HCT116 (cell line): Measurements from ENCODE around the gene PHF3. TPM values are rescaled to one million over a fixed set of nuclear protein-coding genes. Genes with fewer than 3 reads are reported as not detected.

Source experiments
- ATAC-seq: fragments of 200-7000 bp; cut with Tn5 transposase; 2 replicates; pipeline ENCODE4 v1.9.1; 2020; ENCODE audit warnings: mild to moderate bottlenecking, moderate library complexity
- BruUV-seq: library from RNA; stranded (reverse); fragments of 400-500 nt; replicated peaks from 2 replicates; lab custom pipeline; 2021; lab: Mats Ljungman, UMichigan
- CTCF ChIA-PET: fragments of 300-600 bp; sonication (Branson Sonifier 250); formaldehyde crosslinking; loops from one replicate; lab custom pipeline; 2021; ENCODE audit warnings: antibody characterized with exemption; lab: Charles Lee
- POLR2A ChIA-PET: fragments of 300-600, 350-600 bp; sonication (Branson Sonifier 250); formaldehyde crosslinking; loops from one replicate; lab custom pipeline; 2021; ENCODE audit warnings: antibody characterized with exemption; lab: Charles Lee
- RAD21 ChIA-PET, 2 experiments: fragments of 300-600 bp; sonication (Branson Sonifier 250); formaldehyde crosslinking; loops; one replicate each; lab custom pipeline; 2023; ENCODE audit warnings: low total read pairs in 2 of 2; ENCODE audit not compliant: uncharacterized antibody in 2 of 2, unreplicated experiment in 2 of 2, low non-redundant PET in 1 of 2; lab: Charles Lee
- DNase-seq: peaks from one replicate; pipeline ENCODE4 v3.0.0-alpha.2; 2010; ENCODE audit warnings: low read depth, low spot score
- H2AFZ ChIP-seq: fragments of 200-600 bp; shearing (Covaris generic), sonication (generic); 2 replicates; pipeline ENCODE4 v1.6.1; 2017; ENCODE audit warnings: low read depth, mixed run types, mixed read lengths, antibody characterized with exemption, low read length; ENCODE audit not compliant: poor library complexity, severe bottlenecking
- H3K27ac ChIP-seq: 2 replicates; pipeline ENCODE4 v1.5.1; 2012; ENCODE audit warnings: low read depth, low read length
- H3K27me3 ChIP-seq: fragments of 200-600 bp; sonication (generic); 2 replicates; pipeline ENCODE4 v1.6.1; 2016; ENCODE audit warnings: mixed run types, low read length, mixed read lengths; ENCODE audit not compliant: insufficient read depth
- H3K36me3 ChIP-seq, 2 experiments: fragments of 200-500 bp in 1 of 2; fragments of 200-600 bp in 1 of 2; sonication (Bioruptor generic) in 1 of 2; sonication (generic) in 1 of 2; 2 replicates each; pipeline versions ENCODE4 v1.5.1 to v1.6.1; 2014 to 2016; ENCODE audit warnings: low read length in 2 of 2, inconsistent platforms in 1 of 2, mixed read lengths in 1 of 2, mixed run types in 1 of 2; ENCODE audit not compliant: insufficient read depth in 2 of 2, control insufficient read depth in 1 of 2
- H3K4me1 ChIP-seq, 2 experiments: fragments of 200-600 bp in 1 of 2; sonication (generic) in 1 of 2; 2 replicates each; pipeline versions ENCODE4 v1.5.1 to v1.6.1; 2012 to 2017; ENCODE audit warnings: low read length in 2 of 2, inconsistent platforms in 1 of 2, mild to moderate bottlenecking in 1 of 2, mixed read lengths in 1 of 2, mixed run types in 1 of 2, moderate library complexity in 1 of 2; ENCODE audit not compliant: insufficient read depth in 2 of 2, control insufficient read depth in 1 of 2
- H3K4me2 ChIP-seq: fragments of 200-600 bp; sonication (generic); 2 replicates; pipeline ENCODE4 v1.6.1; 2017; ENCODE audit warnings: mixed run types, low read length, mixed read lengths
- H3K4me3 ChIP-seq, 2 experiments: fragments of 200-600 bp in 1 of 2; sonication (generic) in 1 of 2; replicated peaks in 1 of 2; 2 replicates each; pipeline ENCODE4 v1.5.1; 2011 to 2016; ENCODE audit warnings: low read length in 2 of 2, control low read depth in 1 of 2, low read depth in 1 of 2, mild to moderate bottlenecking in 1 of 2, mixed read lengths in 1 of 2, mixed run types in 1 of 2
- H3K79me2 ChIP-seq: fragments of 200-600 bp; sonication (generic); 2 replicates; pipeline ENCODE4 v1.6.1; 2017; ENCODE audit warnings: mild to moderate bottlenecking, mixed run types, low read length, moderate library complexity, mixed read lengths; ENCODE audit not compliant: insufficient read depth
- H3K9ac ChIP-seq: fragments of 200-600 bp; sonication (generic); 2 replicates; pipeline ENCODE4 v1.6.1; 2016; ENCODE audit warnings: low read length, mixed read lengths
- H3K9me2 ChIP-seq: fragments of 200-600 bp; sonication (generic), shearing (Covaris generic); 2 replicates; pipeline ENCODE4 v1.6.1; 2017; ENCODE audit warnings: mixed run types, mild to moderate bottlenecking, moderate library complexity; ENCODE audit not compliant: insufficient read depth
- H3K9me3 ChIP-seq, 2 experiments: fragments of 200-500 bp in 1 of 2; fragments of 200-600 bp in 1 of 2; sonication (Bioruptor generic) in 1 of 2; sonication (generic) in 1 of 2; 2 replicates each; pipeline ENCODE4 v1.6.1; 2014 to 2017; ENCODE audit warnings: low read length in 2 of 2, mixed read lengths in 2 of 2, inconsistent platforms in 1 of 2, low read depth in 1 of 2, mild to moderate bottlenecking in 1 of 2, mixed run types in 1 of 2, moderate library complexity in 1 of 2; ENCODE audit not compliant: control insufficient read depth in 1 of 2, insufficient read depth in 1 of 2
- H4K20me1 ChIP-seq: fragments of 200-600 bp; sonication (generic), shearing (Covaris generic); 2 replicates; pipeline ENCODE4 v1.6.1; 2017; ENCODE audit warnings: mixed run types, mild to moderate bottlenecking, moderate library complexity; ENCODE audit not compliant: insufficient read depth
- CEBPB ChIP-seq: IDR thresholded peaks from 2 replicates; pipeline ENCODE4 v1.6.1; 2012; ENCODE audit warnings: low read depth
- ELF1 ChIP-seq: IDR thresholded peaks from 2 replicates; pipeline ENCODE4 v1.6.1; 2012; ENCODE audit warnings: low read depth, borderline replicate concordance
- EZH2phosphoT487 ChIP-seq: fragments of 200-600 bp; IDR thresholded peaks from 2 replicates; pipeline ENCODE4 v1.6.1; 2018; ENCODE audit warnings: antibody characterized with exemption, borderline replicate concordance
- RAD21 ChIP-seq: IDR thresholded peaks from 2 replicates; pipeline ENCODE4 v1.6.1; 2012; ENCODE audit warnings: low read depth, mild to moderate bottlenecking
- SIN3A ChIP-seq: IDR thresholded peaks from 2 replicates; pipeline ENCODE4 v1.6.1; 2012; ENCODE audit warnings: low read depth
- SP1 ChIP-seq: IDR thresholded peaks from 2 replicates; pipeline ENCODE4 v1.6.1; 2012; ENCODE audit warnings: low read depth
- TCF7L2 ChIP-seq: IDR thresholded peaks from 2 replicates; pipeline ENCODE4 v1.7.0; 2011; ENCODE audit warnings: borderline replicate concordance, inconsistent platforms; ENCODE audit not compliant: insufficient read depth, insufficient read length; ENCODE audit errors: extremely low read depth
- YY1 ChIP-seq: IDR thresholded peaks from 2 replicates; pipeline ENCODE4 v1.6.1; 2011; ENCODE audit warnings: low read length, low read depth, moderate library complexity, mild to moderate bottlenecking; ENCODE audit not compliant: insufficient replicate concordance; ENCODE audit errors: extremely low read depth
- ZFX ChIP-seq: fragments of 450-650 bp; IDR thresholded peaks from 2 replicates; pipeline ENCODE4 v1.6.1; 2017
- ZNF274 ChIP-seq: fragments of 200-500 bp; sonication (Bioruptor generic); IDR thresholded peaks from 2 replicates; pipeline ENCODE4 v1.6.1; 2014; ENCODE audit warnings: mild to moderate bottlenecking, low read depth, low read length, inconsistent platforms
- intact Hi-C: fragments of 100-400 bp; cut with micrococcal nuclease; formaldehyde crosslinking; loops from 2 replicates; pipeline ENCODE4 v1.10.0; 2022
- total RNA-seq: library from RNA; stranded (reverse); gene quantifications from one replicate; pipeline ENCODE4 v1.2.1, GENCODE V29; 2021; ENCODE audit not compliant: unreplicated experiment
- TF ChIP-seq, protein P1 (sequence below): IDR thresholded peaks from 2 replicates; pipeline ENCODE4 v1.6.1; 2012
- TF ChIP-seq, protein P2 (sequence below), 3 experiments: fragments of 200-600 bp in 1 of 3; sonication (generic) in 1 of 3; IDR thresholded peaks in 2 of 3; conservative IDR thresholded peaks in 1 of 3; 2 replicates each; pipeline ENCODE4 v1.5.1; 2012 to 2017; ENCODE audit warnings: low read depth in 2 of 3, low read length in 2 of 3, antibody characterized with exemption in 1 of 3, borderline replicate concordance in 1 of 3, control low read depth in 1 of 3, mild to moderate bottlenecking in 1 of 3, mixed read lengths in 1 of 3, mixed run types in 1 of 3, moderate library complexity in 1 of 3; ENCODE audit not compliant: insufficient read depth in 1 of 3

PHF3 gene
- total RNA-seq, 1 experiment from 2014 or later: 51.1 TPM

DNA sequence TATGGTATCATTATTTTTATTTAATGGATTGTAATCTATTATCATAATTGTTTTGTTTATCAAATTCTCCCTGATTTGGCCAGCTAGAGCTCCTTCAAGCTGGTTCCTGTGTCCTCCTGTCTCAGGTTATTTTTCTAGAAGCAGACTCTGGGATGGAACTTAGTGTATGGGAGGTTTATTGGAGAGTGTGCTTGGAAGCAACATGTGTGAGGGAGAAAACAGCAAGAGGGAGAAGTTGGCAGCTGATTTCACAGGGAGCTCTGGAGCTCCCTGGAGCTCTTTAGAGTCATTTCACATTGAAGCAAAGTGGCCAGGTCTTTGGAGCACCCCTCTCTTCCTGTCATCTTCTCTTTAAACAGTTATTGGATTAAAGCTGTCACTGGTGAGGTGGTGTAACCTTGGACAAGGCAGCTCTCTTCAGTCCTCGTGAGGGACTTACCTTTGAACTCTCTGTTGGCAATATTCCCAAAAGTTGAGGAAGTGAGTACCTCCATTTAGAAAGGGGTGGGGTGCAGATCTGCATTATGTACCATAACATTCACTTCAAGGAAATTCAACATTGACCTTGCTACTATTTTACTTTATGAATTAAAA lies 103.6 kb downstream of the PHF3 start:
- Histone ChIP-seq H3K27ac (no peak overlapping the region), H3K9me2 (no peaks in the 10 kb centered on the region), H3K4me2 (0 out of 2 replicates have a peak overlapping the region, but pooled peaks have one; percentile 57), H2AFZ (no peak overlapping the region), H3K9me3 (no peaks in the 10 kb centered on the region), H3K4me1 (peaks cover 37 to 41% of the 10 kb centered on the region in 2 experiments), H3K4me3 (no peak overlapping the region), H3K27me3 (no peaks in the 10 kb centered on the region), H3K9ac (no peak overlapping the region), H4K20me1 (no peaks in the 10 kb centered on the region), H3K79me2 (no peaks in the 10 kb centered on the region), H3K36me3 (no peaks in the 10 kb centered on the region)
- CTCF ChIA-PET: no interaction called here
- intact Hi-C loops: no loop called here
- BruUV-seq: no TSS peak
- RAD21 ChIA-PET: no interaction called here
- DNase-seq (no peak), ATAC-seq (no peak)
- POLR2A ChIA-PET: no interaction called here
- TF ChIP-seq, protein P1, sequence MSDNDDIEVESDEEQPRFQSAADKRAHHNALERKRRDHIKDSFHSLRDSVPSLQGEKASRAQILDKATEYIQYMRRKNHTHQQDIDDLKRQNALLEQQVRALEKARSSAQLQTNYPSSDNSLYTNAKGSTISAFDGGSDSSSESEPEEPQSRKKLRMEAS: no peak
- TF ChIP-seq SIN3A: no peak
- TF ChIP-seq TCF7L2: no peak
- TF ChIP-seq CEBPB: no peak
- TF ChIP-seq EZH2phosphoT487: no peak
- no peak for TF ChIP-seq ELF1
- TF ChIP-seq ZNF274: no peak
- no peak for TF ChIP-seq SP1
- no peak for TF ChIP-seq ZFX
- no peak for TF ChIP-seq RAD21
- TF ChIP-seq, protein P2, sequence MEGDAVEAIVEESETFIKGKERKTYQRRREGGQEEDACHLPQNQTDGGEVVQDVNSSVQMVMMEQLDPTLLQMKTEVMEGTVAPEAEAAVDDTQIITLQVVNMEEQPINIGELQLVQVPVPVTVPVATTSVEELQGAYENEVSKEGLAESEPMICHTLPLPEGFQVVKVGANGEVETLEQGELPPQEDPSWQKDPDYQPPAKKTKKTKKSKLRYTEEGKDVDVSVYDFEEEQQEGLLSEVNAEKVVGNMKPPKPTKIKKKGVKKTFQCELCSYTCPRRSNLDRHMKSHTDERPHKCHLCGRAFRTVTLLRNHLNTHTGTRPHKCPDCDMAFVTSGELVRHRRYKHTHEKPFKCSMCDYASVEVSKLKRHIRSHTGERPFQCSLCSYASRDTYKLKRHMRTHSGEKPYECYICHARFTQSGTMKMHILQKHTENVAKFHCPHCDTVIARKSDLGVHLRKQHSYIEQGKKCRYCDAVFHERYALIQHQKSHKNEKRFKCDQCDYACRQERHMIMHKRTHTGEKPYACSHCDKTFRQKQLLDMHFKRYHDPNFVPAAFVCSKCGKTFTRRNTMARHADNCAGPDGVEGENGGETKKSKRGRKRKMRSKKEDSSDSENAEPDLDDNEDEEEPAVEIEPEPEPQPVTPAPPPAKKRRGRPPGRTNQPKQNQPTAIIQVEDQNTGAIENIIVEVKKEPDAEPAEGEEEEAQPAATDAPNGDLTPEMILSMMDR (IDR thresholded peaks at IDR 0.05 in 2 of 3, conservative IDR thresholded peaks at IDR 0.05 in 1 of 3; ENCODE audit: borderline replicate concordance in 1 of 3, insufficient read depth in 1 of 3, low read depth in 2 of 3, low read length in 2 of 3): no peak
- no peak for TF ChIP-seq YY1
